GM12865 (cell line): ENCODE measurements around the gene PLCD4.

Source experiments
- DNase-seq: peaks from one replicate; pipeline ENCODE4 v3.0.0; 2010; ENCODE audit warnings: low read depth
- H3K4me3 ChIP-seq: 2 replicates; pipeline ENCODE4 v1.5.1; 2011; ENCODE audit warnings: mild to moderate bottlenecking, low read depth, low read length, control low read depth
- TF ChIP-seq, protein P1 (sequence below): IDR thresholded peaks from 2 replicates; pipeline ENCODE4 v1.5.1; 2011; ENCODE audit warnings: low read length, control low read depth, low read depth, inconsistent platforms; ENCODE audit not compliant: insufficient read depth; ENCODE audit errors: missing control alignments

The PLCD4 gene

DNA sequence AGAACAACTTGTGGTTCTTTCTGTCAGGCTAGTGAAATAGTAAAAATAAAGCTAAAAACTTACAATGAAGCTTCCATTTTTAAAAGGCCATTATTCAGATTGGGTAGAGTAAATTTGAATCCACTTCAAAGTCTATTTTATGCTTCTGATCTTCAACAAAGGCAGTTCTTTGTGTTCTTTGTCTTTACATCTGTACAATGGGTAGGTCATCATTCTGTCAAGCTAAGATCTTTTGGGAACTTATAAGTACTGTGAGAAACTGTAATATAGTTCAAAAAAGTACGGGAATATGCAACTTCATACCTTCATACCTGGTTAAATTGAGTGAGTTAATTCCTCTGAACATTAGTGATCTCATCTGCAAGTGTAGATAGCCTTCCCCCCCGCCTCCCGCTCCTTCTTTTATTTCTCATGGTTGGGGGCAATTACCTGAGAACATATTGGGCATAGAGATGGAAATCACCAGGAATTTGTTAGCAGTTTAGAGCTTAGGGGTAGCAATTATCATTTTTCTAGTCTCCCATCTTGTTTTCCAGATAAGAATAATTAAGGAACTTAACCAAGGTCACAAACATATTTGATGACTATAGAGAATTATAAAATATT, 29.3 kb upstream of the PLCD4 start:
- no peak for DNase-seq
- TF ChIP-seq, protein P1, sequence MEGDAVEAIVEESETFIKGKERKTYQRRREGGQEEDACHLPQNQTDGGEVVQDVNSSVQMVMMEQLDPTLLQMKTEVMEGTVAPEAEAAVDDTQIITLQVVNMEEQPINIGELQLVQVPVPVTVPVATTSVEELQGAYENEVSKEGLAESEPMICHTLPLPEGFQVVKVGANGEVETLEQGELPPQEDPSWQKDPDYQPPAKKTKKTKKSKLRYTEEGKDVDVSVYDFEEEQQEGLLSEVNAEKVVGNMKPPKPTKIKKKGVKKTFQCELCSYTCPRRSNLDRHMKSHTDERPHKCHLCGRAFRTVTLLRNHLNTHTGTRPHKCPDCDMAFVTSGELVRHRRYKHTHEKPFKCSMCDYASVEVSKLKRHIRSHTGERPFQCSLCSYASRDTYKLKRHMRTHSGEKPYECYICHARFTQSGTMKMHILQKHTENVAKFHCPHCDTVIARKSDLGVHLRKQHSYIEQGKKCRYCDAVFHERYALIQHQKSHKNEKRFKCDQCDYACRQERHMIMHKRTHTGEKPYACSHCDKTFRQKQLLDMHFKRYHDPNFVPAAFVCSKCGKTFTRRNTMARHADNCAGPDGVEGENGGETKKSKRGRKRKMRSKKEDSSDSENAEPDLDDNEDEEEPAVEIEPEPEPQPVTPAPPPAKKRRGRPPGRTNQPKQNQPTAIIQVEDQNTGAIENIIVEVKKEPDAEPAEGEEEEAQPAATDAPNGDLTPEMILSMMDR: no peak
- no peak overlapping the region for H3K4me3 ChIP-seq

DNA sequence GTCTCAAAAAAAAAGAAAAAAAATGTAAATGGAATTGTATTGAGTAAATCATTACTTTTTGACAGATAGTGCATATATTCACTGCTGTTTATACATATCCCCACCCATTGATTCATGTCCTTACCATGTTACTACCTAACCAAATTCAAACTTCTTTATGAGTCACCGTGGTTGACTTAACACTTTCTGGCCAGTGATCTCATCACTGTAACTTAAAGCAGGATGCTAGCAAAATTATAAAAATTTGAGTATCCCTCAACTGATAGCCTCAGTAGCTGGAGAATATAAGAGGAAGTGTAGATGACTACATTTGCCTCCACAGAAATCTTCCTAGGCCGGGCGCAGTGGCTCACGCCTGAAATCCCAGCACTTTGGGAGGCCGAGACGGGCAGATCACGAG, 25.6 kb upstream of the PLCD4 start:
- no peak for DNase-seq
- no peak overlapping the region for H3K4me3 ChIP-seq
- TF ChIP-seq, protein P1: no peak

DNA sequence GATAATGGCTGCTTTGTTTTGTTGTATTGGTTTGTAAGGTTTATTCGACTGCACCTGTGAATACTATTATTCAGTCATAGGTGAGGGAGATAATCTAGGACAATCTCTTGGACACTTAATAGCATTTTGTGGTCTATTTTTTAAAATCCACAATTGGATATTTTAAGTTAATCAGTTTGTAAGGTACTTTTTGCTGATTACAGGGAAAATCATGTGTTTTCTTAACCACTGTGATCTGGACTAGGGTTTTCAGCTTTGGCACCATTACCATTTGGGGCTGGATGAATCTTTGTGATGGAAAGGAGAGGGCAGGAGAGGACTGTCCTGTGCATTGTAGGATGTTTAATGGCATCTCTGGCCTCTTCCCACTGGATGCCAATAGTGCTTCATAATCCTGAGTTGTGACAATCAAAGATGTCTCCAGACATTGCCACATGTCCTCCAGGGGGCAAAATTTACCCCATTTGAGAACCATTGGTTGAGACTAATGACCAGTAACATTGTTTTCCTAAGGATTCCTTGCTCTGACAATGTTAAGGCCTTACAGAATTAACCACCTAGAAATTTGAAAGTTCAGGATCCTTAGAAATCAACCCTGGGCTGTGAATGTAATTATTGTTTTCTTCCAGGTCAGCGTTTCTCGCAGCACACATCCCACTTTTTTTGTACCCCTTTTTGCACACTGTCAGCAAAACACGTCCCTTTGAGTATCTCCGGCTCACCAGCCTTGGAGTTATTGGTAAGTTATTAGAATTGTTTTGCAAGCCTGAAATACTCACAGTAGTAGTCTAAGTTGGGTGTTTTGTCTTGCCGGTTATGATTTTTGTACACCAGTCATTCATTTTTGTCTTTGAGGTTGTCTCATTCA, 23.5 kb upstream of the PLCD4 start:
- TF ChIP-seq, protein P1: no peak

DNA sequence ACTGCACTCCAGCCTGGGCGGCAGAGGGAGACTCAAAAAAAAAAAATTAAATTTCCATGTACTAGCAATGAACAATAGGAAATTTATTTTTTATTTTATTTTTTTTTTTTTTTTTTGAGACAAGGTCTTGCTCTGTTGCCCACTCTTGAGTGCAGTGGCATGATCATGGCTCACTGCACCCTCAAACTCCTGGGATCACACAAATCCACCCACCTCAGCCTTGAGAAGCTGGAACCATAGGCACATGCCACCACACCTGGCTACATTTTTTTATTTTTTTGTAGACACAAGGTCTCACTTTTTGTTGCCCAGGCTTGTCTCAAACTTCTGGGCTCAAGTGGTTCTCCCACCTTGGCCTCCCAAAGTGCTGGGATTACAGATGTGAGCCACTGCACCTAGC, 22.2 kb upstream of the PLCD4 start:
- no peak overlapping the region for H3K4me3 ChIP-seq
- no peak for DNase-seq
- TF ChIP-seq, protein P1: no peak

More for the DNA sequence above, 23.5 kb upstream of the PLCD4 start:
- no peak for DNase-seq
- H3K4me3 ChIP-seq: no peak overlapping the region

DNA sequence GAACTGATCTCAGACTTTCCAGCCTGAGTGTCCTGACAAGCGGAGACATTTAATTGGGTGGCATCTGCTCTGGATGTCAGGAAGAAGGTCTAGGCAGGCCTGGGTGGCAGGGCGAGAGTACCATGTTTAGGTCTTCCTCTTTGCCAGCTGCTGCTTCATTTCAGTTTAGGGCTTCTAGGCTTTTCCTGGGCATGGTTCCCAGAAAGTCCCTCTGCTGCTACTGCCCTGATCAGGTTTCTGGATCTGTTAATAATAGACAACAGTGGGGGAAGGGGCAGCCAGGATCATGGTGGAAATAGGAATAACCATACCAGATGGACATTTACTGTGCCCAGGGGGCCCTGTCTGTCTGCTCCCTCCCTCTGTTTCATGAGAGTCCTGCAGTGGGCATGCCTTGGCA, 2.3 kb upstream of the PLCD4 start:
- no peak overlapping the region for H3K4me3 ChIP-seq
- TF ChIP-seq, protein P1: no peak
- no peak for DNase-seq

DNA sequence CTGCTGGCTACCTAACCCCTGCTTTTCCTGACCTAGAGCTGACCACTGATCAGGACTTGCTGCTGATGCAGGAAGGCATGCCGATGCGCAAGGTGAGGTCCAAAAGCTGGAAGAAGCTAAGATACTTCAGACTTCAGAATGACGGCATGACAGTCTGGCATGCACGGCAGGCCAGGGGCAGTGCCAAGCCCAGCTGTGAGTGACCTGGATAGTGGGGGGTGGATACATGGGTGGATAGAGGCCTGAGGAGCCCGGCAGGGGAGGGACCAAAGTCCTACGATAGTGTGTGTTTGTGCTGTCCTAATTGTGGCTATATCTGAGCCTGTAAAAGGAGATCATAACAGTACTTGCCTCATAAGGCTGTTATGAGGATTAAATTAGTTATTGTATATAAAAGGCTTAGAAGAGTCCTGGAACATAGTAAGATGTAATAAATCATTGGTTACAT, 8.2 kb downstream of the PLCD4 start:
- TF ChIP-seq, protein P1: no peak
- no peak for DNase-seq
- H3K4me3 ChIP-seq: no peak overlapping the region
